Sigmoid colon (tissue), 3 donors: ENCODE results near the gene TBC1D19.

Source experiments
- POLR2A ChIP-seq, 2 donors: fragments of 450-650 bp; IDR thresholded peaks; one replicate each; pipeline ENCODE4 v1.6.1; 2016; ENCODE audit warnings: antibody characterized with exemption in 2 of 2, mild to moderate bottlenecking in 2 of 2, moderate library complexity in 2 of 2
- TF ChIP-seq, protein P1 (sequence below), 4 experiments: fragments of 450-650 bp in 3 of 4; fragments of 200-600 bp in 1 of 4; IDR thresholded peaks; one replicate each; pipeline ENCODE4 v1.5.1; 2016 to 2019; ENCODE audit warnings: antibody characterized with exemption in 4 of 4, mild to moderate bottlenecking in 3 of 4, moderate library complexity in 2 of 4

DNA sequence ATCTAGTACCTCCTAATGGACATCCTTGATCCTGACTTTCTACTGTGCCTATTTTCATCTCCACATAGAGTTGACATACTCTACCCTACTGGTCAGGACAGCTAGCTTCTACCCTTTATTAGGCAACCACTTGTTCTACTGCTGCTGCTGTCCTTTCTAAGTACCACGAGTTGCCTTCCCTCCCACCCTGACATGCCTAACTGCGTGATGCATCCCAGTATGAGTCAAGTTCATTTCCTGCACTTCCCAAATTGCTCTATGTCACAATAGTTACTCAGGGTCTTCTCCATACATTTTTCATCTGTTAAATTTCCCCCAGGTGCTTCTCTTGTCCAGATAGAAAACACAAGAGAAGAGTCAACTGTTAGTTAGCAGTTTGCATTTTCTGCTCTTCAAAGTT lies 133.4 kb downstream of the TBC1D19 start:
- TF ChIP-seq, protein P1, sequence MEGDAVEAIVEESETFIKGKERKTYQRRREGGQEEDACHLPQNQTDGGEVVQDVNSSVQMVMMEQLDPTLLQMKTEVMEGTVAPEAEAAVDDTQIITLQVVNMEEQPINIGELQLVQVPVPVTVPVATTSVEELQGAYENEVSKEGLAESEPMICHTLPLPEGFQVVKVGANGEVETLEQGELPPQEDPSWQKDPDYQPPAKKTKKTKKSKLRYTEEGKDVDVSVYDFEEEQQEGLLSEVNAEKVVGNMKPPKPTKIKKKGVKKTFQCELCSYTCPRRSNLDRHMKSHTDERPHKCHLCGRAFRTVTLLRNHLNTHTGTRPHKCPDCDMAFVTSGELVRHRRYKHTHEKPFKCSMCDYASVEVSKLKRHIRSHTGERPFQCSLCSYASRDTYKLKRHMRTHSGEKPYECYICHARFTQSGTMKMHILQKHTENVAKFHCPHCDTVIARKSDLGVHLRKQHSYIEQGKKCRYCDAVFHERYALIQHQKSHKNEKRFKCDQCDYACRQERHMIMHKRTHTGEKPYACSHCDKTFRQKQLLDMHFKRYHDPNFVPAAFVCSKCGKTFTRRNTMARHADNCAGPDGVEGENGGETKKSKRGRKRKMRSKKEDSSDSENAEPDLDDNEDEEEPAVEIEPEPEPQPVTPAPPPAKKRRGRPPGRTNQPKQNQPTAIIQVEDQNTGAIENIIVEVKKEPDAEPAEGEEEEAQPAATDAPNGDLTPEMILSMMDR (IDR thresholded peaks at IDR 0.05): no peak
- no peak for TF ChIP-seq POLR2A (IDR thresholded peaks at IDR 0.05)
